ENCODE data around the gene LRRC4C.

DNA sequence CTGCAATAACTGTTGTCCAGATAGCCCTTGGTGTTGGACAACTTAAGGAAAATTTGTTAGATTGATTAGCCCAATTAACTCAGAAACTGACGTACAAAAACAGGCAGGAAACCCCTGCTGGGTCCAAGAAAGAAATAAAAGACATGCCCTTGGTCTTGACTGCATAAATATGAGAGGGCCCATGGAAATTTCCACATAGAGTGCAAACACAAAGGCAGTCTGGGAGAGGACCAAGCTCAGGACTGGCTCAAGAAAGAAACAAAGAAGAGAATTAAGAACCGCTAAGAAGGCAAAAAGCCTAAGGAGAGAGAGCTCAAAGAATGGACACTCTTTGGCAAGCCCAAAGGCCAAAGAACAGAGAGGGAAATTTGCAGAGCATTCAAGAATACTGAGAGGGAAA is 1243.9 kb downstream of the LRRC4C start:
- TF ChIP-seq POLR2A (IDR thresholded peaks at IDR 0.05; ENCODE audit: low read length) (no peak), GATA1 (IDR thresholded peaks at IDR 0.05; ENCODE audit: low read depth, low read length) (no peak)
